ENCODE results near the gene LIN9.

LIN9 gene

DNA sequence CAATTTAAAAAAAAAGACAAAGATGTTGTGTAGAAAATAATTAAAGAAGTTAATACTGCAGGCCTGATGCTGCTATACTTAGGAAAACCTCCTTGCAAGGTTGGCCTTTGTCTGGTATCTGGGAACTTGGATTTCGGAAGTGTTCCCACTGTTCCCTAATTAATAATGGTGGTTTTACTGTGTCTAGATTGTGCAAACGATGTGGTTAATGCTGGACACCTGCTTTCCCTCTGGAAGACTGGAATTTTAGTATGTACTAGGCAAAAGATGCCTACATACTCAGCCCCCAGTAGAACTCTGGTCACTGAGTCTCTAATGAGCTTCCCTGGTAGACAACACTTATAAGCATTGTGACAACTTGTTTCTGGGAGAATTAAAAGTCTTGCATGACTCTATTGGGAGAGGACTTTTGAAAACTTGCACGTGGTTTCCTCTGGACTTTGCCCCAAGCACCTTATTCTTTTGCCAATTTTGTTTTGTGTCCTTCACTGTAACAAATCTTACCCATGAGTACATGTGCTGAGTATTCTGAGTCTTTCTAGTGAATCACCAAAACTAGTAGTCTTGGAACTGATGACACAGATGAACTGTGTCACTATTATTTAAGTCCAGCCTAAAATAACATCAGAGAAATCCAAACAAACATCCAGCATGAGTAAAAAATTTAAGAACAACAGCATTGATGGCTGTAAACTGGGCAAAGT lies 40.4 kb downstream of the LIN9 start:
- no peaks in the 10 kb centered on the region for H3K9me3 ChIP-seq (ENCODE audit: insufficient read depth, low read length)
- H3F3A ChIP-seq (ENCODE audit: insufficient read depth), result peaks cover 14% of the 10 kb centered on the region
- peaks cover 20% of the 10 kb centered on the region for H3K36me3 ChIP-seq (ENCODE audit: low read length)
- H3K4me2 ChIP-seq (ENCODE audit: low read depth, low read length, poor library complexity, severe bottlenecking), result no peak overlapping the region
- TF ChIP-seq CTCF (IDR thresholded peaks at IDR 0.05; ENCODE audit: insufficient read depth, low read length, poor library complexity, severe bottlenecking) (no peak), EZH2phosphoT487 (conservative IDR thresholded peaks at IDR 0.05; ENCODE audit: low read length) (no peak)
- no peaks in the 10 kb centered on the region for H3K9me2 ChIP-seq (replicated peaks; ENCODE audit: insufficient read depth, low read length)
- no peaks in the 10 kb centered on the region for H4K20me1 ChIP-seq (ENCODE audit: low read depth, low read length)
- H3K27me3 ChIP-seq (ENCODE audit: low read length), result no peaks in the 10 kb centered on the region
- no peaks in the 10 kb centered on the region; the same call in 1 of the 2 replicates for H3K79me2 ChIP-seq (ENCODE audit: insufficient read depth, low read length)
- H3K27ac ChIP-seq (ENCODE audit: low read depth, low read length), result no peak overlapping the region
- no peak overlapping the region for H3K9ac ChIP-seq (ENCODE audit: low read length)
- H2AFZ ChIP-seq (ENCODE audit: low read depth, low read length, severe bottlenecking), result no peak overlapping the region
- no peak overlapping the region for H3K4me3 ChIP-seq (ENCODE audit: insufficient read depth, low read length, poor library complexity, severe bottlenecking)

GRCh38 chr1:226261818-226262217 lies 47.1 kb downstream of the LIN9 start:
- no peak for TF ChIP-seq EZH2phosphoT487 (conservative IDR thresholded peaks at IDR 0.05; ENCODE audit: low read length)
- no peak for TF ChIP-seq CTCF (IDR thresholded peaks at IDR 0.05; ENCODE audit: insufficient read depth, low read length, poor library complexity, severe bottlenecking)

DNA sequence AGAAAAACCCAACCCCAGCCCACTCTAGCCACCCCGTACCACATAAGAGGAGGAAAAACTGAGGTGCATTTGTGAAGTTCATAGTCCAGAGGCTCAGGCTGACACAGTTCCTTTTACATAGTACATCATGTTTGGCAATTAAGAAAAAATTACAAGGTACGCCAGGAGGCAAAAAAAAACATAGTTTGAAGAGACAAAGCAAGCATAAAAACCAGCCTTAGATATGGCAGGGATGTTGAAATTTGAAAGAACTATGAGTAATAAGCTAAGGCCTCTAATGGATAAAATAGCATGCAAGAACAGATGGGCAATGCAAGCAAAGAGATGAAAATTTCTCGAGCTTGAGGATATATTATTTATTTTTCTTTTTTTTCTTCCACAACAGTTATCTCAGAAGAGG lies 53.6 kb downstream of the LIN9 start:
- peaks cover 18% of the 10 kb centered on the region for H3K36me3 ChIP-seq (ENCODE audit: low read length)
- no peaks in the 10 kb centered on the region for H3K27me3 ChIP-seq (ENCODE audit: low read length)
- H2AFZ ChIP-seq (ENCODE audit: low read depth, low read length, severe bottlenecking), result no peak overlapping the region
- H3K4me3 ChIP-seq (ENCODE audit: insufficient read depth, low read length, poor library complexity, severe bottlenecking), result no peak overlapping the region
- no peak overlapping the region for H3K9ac ChIP-seq (ENCODE audit: low read length)
- H3K9me2 ChIP-seq (replicated peaks; ENCODE audit: insufficient read depth, low read length), result no peaks in the 10 kb centered on the region
- peaks cover 6% of the 10 kb centered on the region; the same call in 1 of the 2 replicates for H3F3A ChIP-seq (ENCODE audit: insufficient read depth)
- no peak overlapping the region for H3K27ac ChIP-seq (ENCODE audit: low read depth, low read length)
- no peak overlapping the region for H3K4me2 ChIP-seq (ENCODE audit: low read depth, low read length, poor library complexity, severe bottlenecking)
- no peaks in the 10 kb centered on the region; the same call in 1 of the 2 replicates for H3K79me2 ChIP-seq (ENCODE audit: insufficient read depth, low read length)
- no peaks in the 10 kb centered on the region for H4K20me1 ChIP-seq (ENCODE audit: low read depth, low read length)
- no peaks in the 10 kb centered on the region; the same call in 1 of the 2 replicates for H3K9me3 ChIP-seq (ENCODE audit: insufficient read depth, low read length)
- TF ChIP-seq CTCF (IDR thresholded peaks at IDR 0.05; ENCODE audit: insufficient read depth, low read length, poor library complexity, severe bottlenecking) (no peak), EZH2phosphoT487 (conservative IDR thresholded peaks at IDR 0.05; ENCODE audit: low read length) (no peak)

More at GRCh38 chr1:226261818-226262217, 47.1 kb downstream of the LIN9 start:
- no peak overlapping the region for H3K4me2 ChIP-seq (ENCODE audit: low read depth, low read length, poor library complexity, severe bottlenecking)
- peaks cover 52% of the 10 kb centered on the region for H3K36me3 ChIP-seq (ENCODE audit: low read length)
- H3K4me3 ChIP-seq (ENCODE audit: insufficient read depth, low read length, poor library complexity, severe bottlenecking), result no peak overlapping the region
- H3K79me2 ChIP-seq (ENCODE audit: insufficient read depth, low read length), result no peaks in the 10 kb centered on the region
- H3K9ac ChIP-seq (ENCODE audit: low read length), result no peak overlapping the region
- H3K9me2 ChIP-seq (replicated peaks; ENCODE audit: insufficient read depth, low read length), result no peaks in the 10 kb centered on the region
- H4K20me1 ChIP-seq (ENCODE audit: low read depth, low read length), result no peaks in the 10 kb centered on the region
- H2AFZ ChIP-seq (ENCODE audit: low read depth, low read length, severe bottlenecking), result no peak overlapping the region
- H3F3A ChIP-seq (ENCODE audit: insufficient read depth), result peaks cover 6% of the 10 kb centered on the region; the same call in 1 of the 2 replicates
- H3K27me3 ChIP-seq (ENCODE audit: low read length), result no peaks in the 10 kb centered on the region
- H3K27ac ChIP-seq (ENCODE audit: low read depth, low read length), result no peak overlapping the region
- H3K9me3 ChIP-seq (ENCODE audit: insufficient read depth, low read length), result peaks cover 4% of the 10 kb centered on the region; the same call in 1 of the 2 replicates

Measured in SU-DHL-6 (cell line).